Fibroblast of skin of right biceps (primary cell): ENCODE data around the gene GPATCH3.
"Not testable (repeated sequence)": the region's sequence is repeated elsewhere in the genome, so short reads cannot be mapped to it uniquely, and the experiment has no call there.

Experiments used
- DNase-seq: peaks from one replicate; pipeline ENCODE4 v3.0.0-alpha.2; 2013

Gene GPATCH3

DNA sequence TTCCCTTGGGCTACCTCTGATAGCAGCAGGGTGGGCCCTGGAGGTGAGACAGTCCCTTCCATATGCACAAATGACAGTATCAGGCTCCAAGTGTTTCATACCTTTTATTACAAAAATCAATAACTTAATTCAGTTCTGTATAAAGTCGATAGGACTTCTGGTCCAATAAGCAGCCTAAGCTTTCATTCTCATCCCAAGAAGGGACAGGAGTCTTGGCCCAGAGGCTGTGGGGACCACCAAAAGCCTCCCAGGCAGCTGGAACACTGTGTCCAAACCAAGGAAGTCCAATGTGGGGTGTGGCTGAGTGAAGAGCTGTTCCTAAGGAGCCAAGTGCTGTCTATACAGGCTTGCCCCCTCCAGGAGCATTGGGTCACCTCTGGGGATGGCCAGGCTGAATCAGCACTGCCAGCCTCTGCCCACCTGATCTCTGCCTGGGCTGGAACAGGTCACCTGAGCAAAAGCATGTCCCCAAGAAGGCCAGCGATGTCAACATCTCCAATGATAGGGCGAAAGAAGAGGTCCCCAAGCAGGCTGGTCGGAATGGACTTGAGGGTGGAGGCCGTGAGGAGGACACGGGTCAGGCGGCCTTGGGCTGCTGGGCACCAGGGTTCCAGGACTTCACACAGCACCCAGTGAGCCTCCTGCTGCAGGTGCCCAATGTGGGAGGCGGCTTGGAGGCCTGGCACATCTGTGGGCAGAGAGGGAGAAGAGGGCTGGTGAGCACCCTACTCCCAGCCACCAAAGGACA lies 11.3 kb upstream of the GPATCH3 start:
- DNase-seq, result no peak

- DNase-seq, result no peak
Measured at GRCh38 chr1:26910343-26911160, 10.3 kb upstream of the GPATCH3 start.

DNA sequence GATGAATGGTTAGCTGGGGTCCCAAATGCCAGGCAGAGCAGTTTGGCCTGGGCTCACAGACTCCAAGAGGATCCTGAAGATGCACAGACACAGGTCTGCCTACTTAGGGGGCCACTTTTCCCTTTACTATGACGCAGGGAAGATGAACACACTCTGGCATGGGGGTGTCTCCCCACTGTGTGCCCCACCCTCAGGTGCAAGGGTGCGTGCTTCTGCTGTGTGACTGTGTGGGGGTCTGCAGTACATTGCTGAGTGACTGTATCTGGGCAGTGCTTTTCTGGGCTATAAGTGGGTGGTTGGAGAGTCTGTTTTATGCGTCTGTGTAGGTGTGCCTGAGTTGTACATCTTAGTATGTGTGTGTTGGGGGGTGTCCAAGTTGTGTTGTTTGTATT lies 9.7 kb upstream of the GPATCH3 start:
- DNase-seq, result no peak

DNA sequence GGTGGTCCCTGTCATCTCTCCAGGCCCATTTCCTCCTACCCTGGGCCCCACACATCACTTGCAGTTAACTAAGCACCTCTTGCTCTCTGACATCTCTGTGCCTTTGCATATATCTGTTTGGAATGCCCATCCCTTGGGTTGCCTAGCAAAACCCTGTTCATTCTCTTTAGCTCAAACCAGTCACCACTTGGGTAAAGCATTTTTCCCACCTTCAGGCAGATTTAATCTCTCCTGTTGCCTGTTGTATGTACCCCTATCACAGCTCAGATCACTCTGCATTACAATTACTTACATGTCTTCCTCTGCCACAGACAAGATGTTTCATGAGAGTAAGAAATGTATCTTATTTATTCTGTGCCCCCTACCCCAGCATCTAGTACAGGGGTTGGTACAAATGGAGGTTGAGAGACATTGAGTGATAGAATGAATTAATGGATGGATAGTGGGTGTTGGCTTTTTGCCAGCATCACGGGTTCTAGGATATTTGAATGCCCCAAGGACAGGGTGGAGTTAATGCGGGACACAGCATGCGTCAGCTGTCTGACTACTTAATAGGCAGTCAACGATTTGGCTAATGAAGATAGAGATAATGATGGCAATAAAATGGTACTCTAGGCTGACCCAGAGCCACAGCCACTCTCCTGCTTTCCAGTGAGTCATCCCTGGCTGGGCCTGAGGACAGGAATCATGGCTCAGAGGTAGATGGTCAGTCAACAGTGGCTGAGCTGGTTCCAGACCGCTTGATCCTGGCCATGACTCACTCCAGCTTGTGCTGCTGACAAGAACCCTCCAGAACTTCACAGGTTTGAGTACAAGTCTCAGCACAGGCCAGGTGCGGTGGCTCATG lies 7.0 kb upstream of the GPATCH3 start:
- peak; percentile 43 for DNase-seq

DNA sequence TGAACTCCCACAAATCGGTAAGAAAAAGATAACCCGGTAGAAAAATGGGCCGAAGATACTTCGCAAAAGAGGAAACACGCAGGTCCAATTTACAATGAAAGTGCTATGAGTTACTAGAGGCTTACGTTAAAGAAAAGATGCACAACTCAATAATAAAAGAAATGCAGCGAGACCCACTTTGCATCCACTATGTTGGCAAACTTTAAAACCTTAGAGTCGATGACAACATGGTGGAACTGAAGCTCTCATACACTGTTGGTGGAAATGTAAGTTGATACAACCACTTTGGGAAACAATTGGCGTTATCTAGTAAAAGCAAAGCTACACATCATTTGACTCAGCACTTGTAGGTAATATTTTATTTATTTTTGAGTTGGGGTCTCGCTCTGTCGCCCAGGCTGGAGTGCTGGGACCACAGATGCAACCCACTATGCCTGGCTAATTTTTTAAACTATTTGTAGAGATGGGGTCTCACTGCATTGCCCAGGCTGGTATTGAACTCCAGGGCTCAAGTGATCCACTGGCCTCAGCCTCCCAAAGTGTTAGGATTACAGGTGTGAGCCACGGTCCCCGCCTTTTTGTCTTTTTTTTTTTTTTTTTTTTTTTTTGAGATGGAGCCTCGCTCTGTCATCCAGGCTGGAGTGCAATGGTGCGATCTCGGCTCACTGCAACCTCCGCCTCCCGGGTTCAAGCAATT lies 696 bp upstream of the GPATCH3 start:
- DNase-seq, result no peak

GRCh38 chr1:26897351-26897750 lies 2.9 kb downstream of the GPATCH3 start:
- no peak for DNase-seq

DNA sequence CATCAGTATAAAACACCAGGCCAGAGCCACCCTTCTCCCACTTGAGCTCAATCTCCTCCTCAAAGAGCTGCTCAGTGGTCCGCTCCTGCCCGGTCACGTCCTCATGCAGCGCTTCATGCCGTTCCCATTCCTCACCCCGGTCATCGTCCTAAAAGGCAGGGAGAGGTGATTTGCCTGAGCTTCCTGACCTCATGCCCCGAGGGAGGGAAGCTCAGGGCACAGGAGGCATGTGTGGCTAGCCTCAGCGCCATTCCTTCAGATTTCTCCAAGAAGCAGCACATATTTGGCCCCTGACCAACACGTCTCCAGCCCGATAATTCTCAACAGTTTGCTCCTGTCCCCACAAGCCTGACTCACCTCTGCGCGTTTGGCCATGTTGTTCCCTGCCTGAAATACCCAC lies 6.0 kb downstream of the GPATCH3 start:
- DNase-seq, result no peak

- no peak for DNase-seq
Measured at GRCh38 chr1:26890467-26890796, 9.8 kb downstream of the GPATCH3 start.

DNA sequence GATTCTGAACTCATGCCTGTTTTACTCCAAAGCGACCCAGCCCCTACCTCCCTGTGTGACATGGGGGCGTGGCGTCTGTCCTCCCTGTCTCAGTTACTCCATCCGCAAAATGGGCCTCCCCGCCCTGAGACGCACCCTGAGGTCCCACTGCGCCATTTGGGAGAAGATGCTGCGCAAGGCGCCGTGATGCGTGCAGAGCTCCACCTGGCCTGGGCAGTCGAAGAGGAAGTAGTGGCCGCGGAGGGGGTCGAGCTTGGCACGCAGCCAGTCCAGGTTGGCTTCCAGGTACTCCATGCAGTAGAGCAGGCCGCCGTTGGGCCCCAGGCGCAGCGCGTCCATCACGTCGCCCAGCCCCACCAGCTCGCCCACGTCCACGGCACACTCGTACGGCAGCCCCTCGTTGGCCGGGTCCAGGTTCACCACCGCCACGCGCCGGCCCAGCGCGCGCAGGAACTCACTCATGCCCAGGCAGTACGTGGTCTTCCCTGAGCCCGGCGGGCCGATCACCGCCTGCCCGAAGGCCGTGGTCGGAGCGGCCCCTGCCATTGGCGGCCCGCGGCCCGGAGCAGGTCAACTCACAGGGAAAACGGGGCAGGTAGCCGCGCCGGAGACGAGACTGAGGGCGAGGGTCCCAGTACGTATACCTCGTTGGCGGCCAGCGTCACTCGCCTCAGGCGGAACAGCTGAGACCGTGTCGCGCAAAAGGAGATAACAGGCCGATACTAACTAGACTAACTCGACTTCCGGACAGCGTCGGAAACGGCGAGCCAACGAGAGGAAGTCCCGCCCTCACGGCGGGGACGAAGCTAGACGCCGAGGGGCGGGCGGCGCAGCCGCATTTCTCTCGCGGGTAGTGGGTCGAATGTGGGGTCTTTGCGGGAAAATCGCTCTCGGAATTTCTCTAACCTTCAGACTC lies 10.5 kb downstream of the GPATCH3 start, which contains the start of gene GPN2:
Gene GPN2, minus strand, starts transcription at position 733 of the 916 bp plus-strand sequence. Its CDS starts 187 bp downstream, at position 546.
- peak; percentile 78 for DNase-seq

DNA sequence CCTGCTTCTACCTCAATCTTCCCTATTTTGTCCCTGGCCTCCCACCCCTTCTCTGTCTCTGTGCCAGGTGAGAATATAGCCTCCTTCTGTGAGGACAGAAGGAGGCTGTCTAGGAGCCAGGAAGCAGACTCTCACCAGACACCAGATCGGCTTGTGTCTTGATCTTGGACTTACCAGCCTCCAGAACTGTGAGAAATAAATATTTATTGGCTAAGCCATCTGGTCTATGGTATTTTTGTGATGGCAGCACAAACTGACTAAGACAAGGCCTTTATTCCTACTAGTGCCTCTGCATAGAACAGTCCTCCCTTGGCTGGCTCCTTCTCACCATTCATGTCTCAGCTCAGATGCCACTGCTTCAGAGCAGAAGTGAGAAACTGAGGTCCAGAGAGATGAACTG lies 12.0 kb downstream of the GPATCH3 start:
- DNase-seq, result no peak

DNA sequence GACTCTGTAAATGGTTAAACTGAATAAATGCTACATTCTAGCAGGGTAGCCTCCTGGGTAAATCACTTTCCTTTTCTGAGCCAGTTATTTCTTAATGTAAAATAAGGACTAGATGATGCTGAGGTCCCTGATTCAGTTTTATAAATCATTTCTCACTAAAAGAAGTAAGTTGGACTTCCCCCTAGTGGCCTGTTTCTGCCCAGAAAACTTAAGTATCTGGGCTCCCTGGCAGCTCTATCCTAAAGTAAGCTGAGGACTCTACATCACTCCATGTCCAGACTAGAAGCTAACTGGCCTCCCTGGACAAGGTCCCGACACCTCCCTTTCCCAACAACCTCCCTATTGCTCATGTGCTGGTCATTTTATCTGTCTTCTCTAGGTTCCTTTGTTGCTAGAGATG lies 13.1 kb downstream of the GPATCH3 start:
- peak; percentile 24 for DNase-seq

DNA sequence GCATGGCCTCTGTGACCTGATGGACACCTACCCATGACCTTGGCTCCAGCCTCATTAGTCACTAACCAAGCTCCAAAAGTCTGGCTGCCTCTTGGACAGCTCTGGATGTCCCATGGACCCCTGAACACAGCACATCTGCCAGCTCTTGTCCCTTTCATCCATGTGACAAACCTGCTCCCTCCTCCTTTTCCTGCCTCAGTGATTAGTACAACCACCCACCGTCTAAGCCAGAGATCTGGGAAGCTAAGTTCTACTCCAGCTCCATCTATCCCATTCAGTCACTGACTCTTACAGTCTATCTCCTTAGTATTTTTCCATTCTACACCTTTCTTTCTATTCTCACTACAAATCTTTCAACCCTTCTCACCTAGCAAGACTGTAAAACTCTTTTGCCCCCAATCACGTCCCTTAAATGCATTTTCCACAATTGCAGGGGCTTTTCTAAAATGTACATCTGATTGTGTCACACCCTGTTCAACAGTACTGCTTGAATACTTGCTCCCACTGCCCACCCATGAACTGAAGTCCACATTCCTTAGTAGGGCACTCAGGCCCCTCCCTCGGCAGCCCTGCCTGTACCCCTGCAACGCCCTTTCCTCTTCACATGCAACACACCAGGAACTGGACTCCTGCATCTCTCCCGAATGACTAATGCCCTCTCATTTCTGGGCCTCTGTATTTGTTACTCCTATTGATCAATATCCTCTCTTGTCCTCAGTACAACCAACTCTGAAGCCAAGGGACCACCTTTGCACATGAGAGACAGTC lies 17.4 kb downstream of the GPATCH3 start:
- DNase-seq, result no peak

- DNase-seq, result not testable (repeated sequence)
Measured at GRCh38 chr1:26881611-26882010, 18.7 kb downstream of the GPATCH3 start.

DNA sequence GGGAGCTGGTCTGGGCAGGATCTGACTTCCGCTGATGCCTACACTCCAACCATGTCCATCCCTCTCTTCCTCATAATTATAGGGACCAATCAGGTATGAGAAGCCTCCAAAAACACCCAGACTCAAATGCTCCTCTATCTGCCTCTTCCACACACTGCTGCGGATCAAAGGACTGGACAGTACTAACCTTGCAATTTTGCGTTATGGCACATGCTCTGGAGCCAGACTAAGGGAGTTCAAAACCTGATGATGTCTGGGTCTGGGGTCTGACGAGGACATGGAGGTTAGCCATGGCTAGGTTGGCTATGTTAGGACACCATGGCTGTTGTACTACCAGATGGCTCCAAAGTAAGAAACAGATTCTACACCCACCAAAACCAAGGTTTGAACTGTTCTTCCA lies 20.5 kb downstream of the GPATCH3 start:
- no peak for DNase-seq

DNA sequence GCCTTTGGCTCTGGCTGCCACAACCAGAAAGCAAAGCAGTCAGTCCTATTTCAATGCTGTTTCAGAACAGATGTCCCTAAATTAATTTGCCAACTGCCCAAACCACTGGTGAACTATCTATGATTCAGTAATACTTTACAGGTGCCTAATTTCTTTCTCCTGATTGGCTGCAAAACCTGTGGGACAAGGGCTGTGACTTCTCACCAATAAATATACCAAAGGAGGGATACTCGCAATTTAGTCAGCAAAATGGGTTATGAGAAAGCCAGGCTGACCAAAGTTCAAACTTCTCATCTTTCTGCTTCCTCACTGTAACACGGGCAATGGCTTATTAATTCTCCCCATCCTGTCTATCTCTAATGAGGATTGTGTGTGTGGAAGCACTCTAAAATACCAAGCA lies 22.9 kb downstream of the GPATCH3 start:
- no peak for DNase-seq

- no peak for DNase-seq
Measured at GRCh38 chr1:26874896-26875295, 25.4 kb downstream of the GPATCH3 start.

DNA sequence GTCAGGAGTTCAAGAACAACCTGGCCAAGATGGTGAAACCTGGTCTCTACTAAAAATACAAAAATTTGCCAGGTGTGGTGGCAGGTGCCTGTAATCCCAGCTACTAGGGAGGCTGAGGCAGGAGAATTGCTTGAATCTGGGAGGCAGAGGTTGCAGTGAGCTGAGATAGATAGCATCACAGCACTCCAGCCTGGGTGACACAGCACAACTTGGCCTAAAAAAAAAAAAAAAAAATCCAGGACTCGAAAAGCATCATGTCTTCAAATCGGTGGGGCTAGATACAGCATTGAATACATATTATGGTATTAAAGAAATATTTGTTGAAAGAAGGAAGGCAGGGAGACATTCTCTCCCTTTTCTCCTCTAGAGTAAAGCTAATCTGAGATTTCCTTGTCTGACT lies 27.2 kb downstream of the GPATCH3 start:
- DNase-seq, result not testable (repeated sequence)

- peak; percentile 98 for DNase-seq
Measured at GRCh38 chr1:26864610-26865480, 35.4 kb downstream of the GPATCH3 start.

- no peak for DNase-seq
Measured at GRCh38 chr1:26863685-26864077, 36.6 kb downstream of the GPATCH3 start.
